SU-DHL-6 (cell line): ENCODE data around the gene HAVCR1.

ENCODE experiments used
- CTCF ChIP-seq: fragments of 200-600 bp; sonication (generic); IDR thresholded peaks from one replicate; pipeline ENCODE4 v1.5.1; 2017; ENCODE audit warnings: antibody characterized with exemption, mild to moderate bottlenecking, low read length, moderate library complexity; ENCODE audit not compliant: insufficient read depth, poor library complexity, severe bottlenecking
- EZH2phosphoT487 ChIP-seq: fragments of 200-600 bp; sonication (generic), shearing (Covaris generic); conservative IDR thresholded peaks from 2 replicates; pipeline ENCODE4 v1.6.1; 2018; ENCODE audit warnings: mild to moderate bottlenecking, antibody characterized with exemption, low read length, moderate library complexity, mixed read lengths

- no peak for TF ChIP-seq CTCF
- TF ChIP-seq EZH2phosphoT487 = no peak
Observed at GRCh38 chr5:157020002-157020401, 38.9 kb downstream of the HAVCR1 start.
